Activated T-cell treated with anti-CD3 and anti-CD28 coated beads, Interleukin-2, amount 50 U/mL, for 4 hours (primary cell): ENCODE results near the gene AHDC1. TPM values are rescaled to one million over a fixed set of nuclear protein-coding genes. Genes with fewer than 3 reads are reported as not detected.
"Not testable (repeated sequence)": the region's sequence is repeated elsewhere in the genome, so short reads cannot be mapped to it uniquely, and the experiment has no call there.

Experiments used
- ATAC-seq, 2 donors: fragments of 200-7000 bp; cut with Tn5 transposase; one replicate each; pipeline ENCODE4 v1.10.0; 2021
- DNase-seq: peaks from one replicate; pipeline ENCODE4 v3.0.0-alpha.2; 2020
- H3K27me3 Mint-ChIP-seq: one replicate; pipeline ENCODE4 v1.8.0; 2021; ENCODE audit warnings: low read depth, mixed read lengths
- H3K36me3 Mint-ChIP-seq: one replicate; pipeline ENCODE4 v1.8.0; 2022; ENCODE audit warnings: mixed read lengths; ENCODE audit not compliant: insufficient read depth
- H3K4me1 Mint-ChIP-seq: one replicate; pipeline ENCODE4 v1.8.0; 2021; ENCODE audit warnings: low read depth, mixed read lengths
- H3K4me3 Mint-ChIP-seq: one replicate; pipeline ENCODE4 v1.8.0; 2021; ENCODE audit warnings: mild to moderate bottlenecking, moderate library complexity, mixed read lengths
- H3K9me3 Mint-ChIP-seq: one replicate; pipeline ENCODE4 v1.8.0; 2021; ENCODE audit warnings: mixed read lengths
- total RNA-seq, 3 donors: library from RNA; stranded (reverse); gene quantifications; one replicate each; pipeline ENCODE4 v1.2.1, GENCODE V29; 2021

Gene AHDC1
- total RNA-seq, 3 donors from 2014 or later = 7.6 to 9.4 (median 8.6) TPM

- no peak overlapping the region for H3K4me3 Mint-ChIP-seq
- no peak for DNase-seq
- H3K9me3 Mint-ChIP-seq = no peaks in the 10 kb centered on the region
- H3K36me3 Mint-ChIP-seq = no peaks in the 10 kb centered on the region
- no peaks in the 10 kb centered on the region for H3K27me3 Mint-ChIP-seq
- no peak for ATAC-seq
- peaks cover 36% of the 10 kb centered on the region for H3K4me1 Mint-ChIP-seq
Observed at GRCh38 chr1:27638047-27638734, 34.2 kb upstream of the AHDC1 start.

GRCh38 chr1:27635396-27636142, 31.6 kb upstream of the AHDC1 start:
- Mint-ChIP-seq H3K36me3 (no peaks in the 10 kb centered on the region), H3K4me1 (peaks cover 63% of the 10 kb centered on the region), H3K9me3 (no peaks in the 10 kb centered on the region), H3K27me3 (no peaks in the 10 kb centered on the region), H3K4me3 (peak overlapping the region; percentile 51)
- ATAC-seq (no peak), DNase-seq (no peak)

GRCh38 chr1:27634985-27635367, 31.0 kb upstream of the AHDC1 start, which contains the start of gene FGR:
Gene FGR (minus strand): TSS chr1:27635185. CDS start chr1:27623916, 11,269 bp downstream.
- no peaks in the 10 kb centered on the region for H3K27me3 Mint-ChIP-seq
- H3K9me3 Mint-ChIP-seq = no peaks in the 10 kb centered on the region
- H3K4me3 Mint-ChIP-seq = peak within 1 kb of the TSS; percentile 61
- DNase-seq (no peak), ATAC-seq (no peak)
- H3K36me3 Mint-ChIP-seq = no peaks in the 10 kb centered on the region
- peaks cover 65% of the 10 kb centered on the region for H3K4me1 Mint-ChIP-seq

- H3K36me3 Mint-ChIP-seq = no peaks in the 10 kb centered on the region
- ATAC-seq = peak in 1 of 2 donors; percentile 12
Observed at GRCh38 chr1:27634177-27634984, 30.4 kb upstream of the AHDC1 start.

GRCh38 chr1:27633640-27634176, 29.8 kb upstream of the AHDC1 start:
- ATAC-seq (no peak), DNase-seq (no peak)
- Mint-ChIP-seq H3K36me3 (no peaks in the 10 kb centered on the region), H3K4me1 (peaks cover 73% of the 10 kb centered on the region), H3K4me3 (peak overlapping the region; percentile 70), H3K9me3 (no peaks in the 10 kb centered on the region), H3K27me3 (no peaks in the 10 kb centered on the region)

More at GRCh38 chr1:27634177-27634984, 30.4 kb upstream of the AHDC1 start:
- H3K27me3 Mint-ChIP-seq = no peaks in the 10 kb centered on the region
- H3K9me3 Mint-ChIP-seq = no peaks in the 10 kb centered on the region
- peaks cover 69% of the 10 kb centered on the region for H3K4me1 Mint-ChIP-seq
- DNase-seq = no peak
- H3K4me3 Mint-ChIP-seq = peak overlapping the region; percentile 61

GRCh38 chr1:27633298-27633610, 29.3 kb upstream of the AHDC1 start:
- no peaks in the 10 kb centered on the region for H3K36me3 Mint-ChIP-seq
- DNase-seq = no peak
- peak overlapping the region; percentile 70 for H3K4me3 Mint-ChIP-seq
- no peaks in the 10 kb centered on the region for H3K27me3 Mint-ChIP-seq
- peaks cover 76% of the 10 kb centered on the region for H3K4me1 Mint-ChIP-seq
- ATAC-seq = no peak
- H3K9me3 Mint-ChIP-seq = no peaks in the 10 kb centered on the region

- Mint-ChIP-seq H3K9me3 (no peaks in the 10 kb centered on the region), H3K27me3 (no peaks in the 10 kb centered on the region), H3K36me3 (no peaks in the 10 kb centered on the region), H3K4me1 (peaks cover 73% of the 10 kb centered on the region), H3K4me3 (peak overlapping the region; percentile 70)
- ATAC-seq = peak; percentile 43 to 51
- DNase-seq = peak; percentile 63
Observed at GRCh38 chr1:27632387-27633297, 28.7 kb upstream of the AHDC1 start.

GRCh38 chr1:27630859-27631491, 27.0 kb upstream of the AHDC1 start:
- H3K9me3 Mint-ChIP-seq = no peaks in the 10 kb centered on the region
- no peak overlapping the region for H3K4me3 Mint-ChIP-seq

GRCh38 chr1:27628712-27629111, 24.8 kb upstream of the AHDC1 start:
- H3K9me3 Mint-ChIP-seq = no peaks in the 10 kb centered on the region
- ATAC-seq (no peak), DNase-seq (no peak)
- H3K36me3 Mint-ChIP-seq = no peaks in the 10 kb centered on the region
- H3K4me3 Mint-ChIP-seq = no peak overlapping the region
- peaks cover 58% of the 10 kb centered on the region for H3K4me1 Mint-ChIP-seq
- no peaks in the 10 kb centered on the region for H3K27me3 Mint-ChIP-seq

More at GRCh38 chr1:27630859-27631491, 27.0 kb upstream of the AHDC1 start:
- ATAC-seq (no peak), DNase-seq (no peak)
- Mint-ChIP-seq H3K4me1 (peaks cover 69% of the 10 kb centered on the region), H3K36me3 (no peaks in the 10 kb centered on the region), H3K27me3 (no peaks in the 10 kb centered on the region)

- ATAC-seq = not testable (repeated sequence)
Observed at GRCh38 chr1:27627733-27628132, 23.8 kb upstream of the AHDC1 start.

GRCh38 chr1:27627061-27627460, 23.1 kb upstream of the AHDC1 start:
- DNase-seq (no peak), ATAC-seq (no peak)
- Mint-ChIP-seq H3K36me3 (no peaks in the 10 kb centered on the region), H3K27me3 (no peaks in the 10 kb centered on the region), H3K4me1 (peaks cover 44% of the 10 kb centered on the region), H3K4me3 (no peak overlapping the region), H3K9me3 (no peaks in the 10 kb centered on the region)

More at GRCh38 chr1:27627733-27628132, 23.8 kb upstream of the AHDC1 start:
- not testable (repeated sequence) for H3K9me3 Mint-ChIP-seq, H3K36me3 Mint-ChIP-seq, H3K27me3 Mint-ChIP-seq, DNase-seq, H3K4me3 Mint-ChIP-seq
- peaks cover 50% of the 10 kb centered on the region for H3K4me1 Mint-ChIP-seq

GRCh38 chr1:27626031-27626935, 22.3 kb upstream of the AHDC1 start:
- H3K36me3 Mint-ChIP-seq = no peaks in the 10 kb centered on the region
- H3K4me3 Mint-ChIP-seq = no peak overlapping the region
- H3K4me1 Mint-ChIP-seq = peaks cover 36% of the 10 kb centered on the region
- no peaks in the 10 kb centered on the region for H3K27me3 Mint-ChIP-seq
- ATAC-seq = no peak
- H3K9me3 Mint-ChIP-seq = no peaks in the 10 kb centered on the region
- DNase-seq = no peak
